ENCODE data around the gene GCG.

DNA sequence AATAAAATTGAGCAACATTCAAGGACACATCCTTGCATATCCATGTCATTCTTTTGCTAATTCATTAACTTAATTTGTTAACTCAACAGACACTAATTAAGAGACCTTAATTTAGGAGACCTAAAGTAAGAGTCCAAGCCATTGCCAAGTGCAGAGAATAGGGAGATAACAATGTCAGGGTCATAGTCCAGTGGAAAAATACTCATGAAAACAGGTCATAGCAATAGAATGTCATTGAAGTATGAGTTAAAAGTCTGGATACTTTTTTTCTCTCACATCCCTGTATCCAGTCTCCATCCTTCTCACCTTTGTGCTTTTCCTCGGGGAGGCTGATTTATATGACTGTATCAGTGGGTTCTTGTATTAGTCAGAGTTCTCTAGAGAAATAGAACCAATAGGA is 51.5 kb downstream of the GCG start:
- TF ChIP-seq BHLHE40 (IDR thresholded peaks at IDR 0.05; ENCODE audit: borderline replicate concordance in 1 of 2, low read depth in 2 of 2, low read length in 1 of 2) (no peak), JUNB (IDR thresholded peaks at IDR 0.05) (no peak), ETV6 (conservative IDR thresholded peaks at IDR 0.05 in 1 of 2, IDR thresholded peaks at IDR 0.05 in 1 of 2; ENCODE audit: borderline replicate concordance in 1 of 2, low read depth in 1 of 2) (no peak)
- TF ChIP-seq, protein P1, sequence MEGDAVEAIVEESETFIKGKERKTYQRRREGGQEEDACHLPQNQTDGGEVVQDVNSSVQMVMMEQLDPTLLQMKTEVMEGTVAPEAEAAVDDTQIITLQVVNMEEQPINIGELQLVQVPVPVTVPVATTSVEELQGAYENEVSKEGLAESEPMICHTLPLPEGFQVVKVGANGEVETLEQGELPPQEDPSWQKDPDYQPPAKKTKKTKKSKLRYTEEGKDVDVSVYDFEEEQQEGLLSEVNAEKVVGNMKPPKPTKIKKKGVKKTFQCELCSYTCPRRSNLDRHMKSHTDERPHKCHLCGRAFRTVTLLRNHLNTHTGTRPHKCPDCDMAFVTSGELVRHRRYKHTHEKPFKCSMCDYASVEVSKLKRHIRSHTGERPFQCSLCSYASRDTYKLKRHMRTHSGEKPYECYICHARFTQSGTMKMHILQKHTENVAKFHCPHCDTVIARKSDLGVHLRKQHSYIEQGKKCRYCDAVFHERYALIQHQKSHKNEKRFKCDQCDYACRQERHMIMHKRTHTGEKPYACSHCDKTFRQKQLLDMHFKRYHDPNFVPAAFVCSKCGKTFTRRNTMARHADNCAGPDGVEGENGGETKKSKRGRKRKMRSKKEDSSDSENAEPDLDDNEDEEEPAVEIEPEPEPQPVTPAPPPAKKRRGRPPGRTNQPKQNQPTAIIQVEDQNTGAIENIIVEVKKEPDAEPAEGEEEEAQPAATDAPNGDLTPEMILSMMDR (IDR thresholded peaks at IDR 0.05 in 2 of 3, conservative IDR thresholded peaks at IDR 0.05 in 1 of 3; ENCODE audit: control insufficient read depth in 2 of 3, extremely low read depth in 1 of 3, insufficient read depth in 1 of 3, low read depth in 3 of 3, low read length in 3 of 3): no peak

Measured in GM12878 (cell line).